Neural crest cell (in vitro differentiated cells): ENCODE results near the gene TCN2. TPM values are rescaled to one million over a fixed set of nuclear protein-coding genes. Genes with fewer than 3 reads are reported as not detected.
"Not testable (repeated sequence)": the region's sequence is repeated elsewhere in the genome, so short reads cannot be mapped to it uniquely, and the experiment has no call there.

Experiments used
- DNase-seq: peaks from one replicate; pipeline ENCODE4 v3.0.0; 2021; ENCODE audit warnings: low read depth, mixed read lengths, low spot score
- H3K27ac Mint-ChIP-seq: one replicate; pipeline ENCODE4 v1.8.0; 2021; ENCODE audit warnings: mild to moderate bottlenecking, mixed read lengths; ENCODE audit not compliant: unreplicated experiment
- H3K27me3 Mint-ChIP-seq: 2 replicates; pipeline ENCODE4 v1.8.0; 2021; ENCODE audit warnings: low read depth, mild to moderate bottlenecking, mixed read lengths
- H3K36me3 Mint-ChIP-seq: 2 replicates; pipeline ENCODE4 v1.8.0; 2021; ENCODE audit warnings: low read depth, mild to moderate bottlenecking, mixed read lengths
- H3K4me1 Mint-ChIP-seq: 2 replicates; pipeline ENCODE4 v1.8.0; 2021; ENCODE audit warnings: mixed read lengths
- H3K4me3 Mint-ChIP-seq: one replicate; pipeline ENCODE4 v1.8.0; 2021; ENCODE audit warnings: mild to moderate bottlenecking, mixed read lengths
- H3K9me3 Mint-ChIP-seq: 2 replicates; pipeline ENCODE4 v1.8.0; 2021; ENCODE audit warnings: mixed read lengths
- CTCF ChIP-seq: fragments of 200-600 bp; sonication (generic); conservative IDR thresholded peaks from 2 replicates; pipeline ENCODE4 v1.5.0; 2021; ENCODE audit warnings: antibody characterized with exemption, mild to moderate bottlenecking
- total RNA-seq: library from RNA; stranded (reverse); gene quantifications from 2 replicates; pipeline ENCODE4 v1.2.1, GENCODE V29; 2021

The TCN2 gene
- total RNA-seq, 1 donor from 2014 or later = 16.2 TPM

- Mint-ChIP-seq H3K4me1 (peaks cover 19% of the 10 kb centered on the region), H3K4me3 (peak overlapping the region; percentile 96), H3K27ac (no peak overlapping the region), H3K27me3 (peaks cover 28% of the 10 kb centered on the region), H3K9me3 (no peaks in the 10 kb centered on the region), H3K36me3 (no peaks in the 10 kb centered on the region)
- no peak for DNase-seq
- no peak for TF ChIP-seq CTCF
Observed at GRCh38 chr22:30668386-30668710, 61.4 kb downstream of the TCN2 start.

- H3K9me3 Mint-ChIP-seq = no peaks in the 10 kb centered on the region
- peaks cover 29% of the 10 kb centered on the region for H3K27me3 Mint-ChIP-seq
- no peak overlapping the region for H3K27ac Mint-ChIP-seq
- H3K4me1 Mint-ChIP-seq = peaks cover 19% of the 10 kb centered on the region
- TF ChIP-seq CTCF = no peak
- H3K4me3 Mint-ChIP-seq = peak overlapping the region; percentile 61
- DNase-seq = no peak
- no peaks in the 10 kb centered on the region for H3K36me3 Mint-ChIP-seq
Observed at GRCh38 chr22:30671071-30671470, 64.1 kb downstream of the TCN2 start.

GRCh38 chr22:30673136-30673535 lies 66.2 kb downstream of the TCN2 start:
- TF ChIP-seq CTCF = no peak
- no peaks in the 10 kb centered on the region for H3K9me3 Mint-ChIP-seq
- no peak overlapping the region for H3K27ac Mint-ChIP-seq
- no peaks in the 10 kb centered on the region for H3K36me3 Mint-ChIP-seq
- peaks cover 24% of the 10 kb centered on the region for H3K27me3 Mint-ChIP-seq
- H3K4me1 Mint-ChIP-seq = peaks cover 10% of the 10 kb centered on the region
- DNase-seq = no peak
- H3K4me3 Mint-ChIP-seq = no peak overlapping the region

- Mint-ChIP-seq H3K27ac (no peak overlapping the region), H3K27me3 (peaks cover 10% of the 10 kb centered on the region), H3K9me3 (no peaks in the 10 kb centered on the region), H3K4me1 (peaks cover 15% of the 10 kb centered on the region), H3K4me3 (no peak overlapping the region), H3K36me3 (no peaks in the 10 kb centered on the region)
- TF ChIP-seq CTCF = no peak
- DNase-seq = no peak
Observed at GRCh38 chr22:30674482-30674881, 67.5 kb downstream of the TCN2 start.

- Mint-ChIP-seq H3K4me3 (no peak overlapping the region), H3K36me3 (no peaks in the 10 kb centered on the region), H3K4me1 (peaks cover 20% of the 10 kb centered on the region), H3K9me3 (no peaks in the 10 kb centered on the region), H3K27ac (no peak overlapping the region), H3K27me3 (peaks cover 10% of the 10 kb centered on the region)
- no peak for TF ChIP-seq CTCF
- no peak for DNase-seq
Observed at GRCh38 chr22:30675436-30675835, 68.5 kb downstream of the TCN2 start.

GRCh38 chr22:30676565-30676964 lies 69.6 kb downstream of the TCN2 start:
- H3K27ac Mint-ChIP-seq, H3K9me3 Mint-ChIP-seq, DNase-seq, H3K27me3 Mint-ChIP-seq, H3K36me3 Mint-ChIP-seq, H3K4me3 Mint-ChIP-seq: not testable (repeated sequence)
- peaks cover 20% of the 10 kb centered on the region for H3K4me1 Mint-ChIP-seq

Other genes starting within 250 kb of the TCN2 start
- 27.4 and 29.2 TPM in 2 replicates for gene RNF215, start 219.8 kb upstream of the TCN2 start, total RNA-seq
- gene SEC14L2, start 210.2 kb upstream of the TCN2 start, total RNA-seq = 10.8 and 11.6 TPM in 2 replicates
- 37.4 and 38.9 TPM in 2 replicates for gene MTFP1, start 181.4 kb upstream of the TCN2 start, total RNA-seq
- gene SEC14L3, start 135.2 kb upstream of the TCN2 start, total RNA-seq = not detected in 2 replicates
- gene SEC14L4, start 101.5 kb upstream of the TCN2 start, total RNA-seq = 0.11 and 0.21 TPM in 2 replicates
- 3.3 and 3.6 TPM in 2 replicates for gene SEC14L6, start 60.4 kb upstream of the TCN2 start, total RNA-seq
- gene GAL3ST1, start 32.5 kb upstream of the TCN2 start, total RNA-seq = 7.3 and 8.8 TPM in 2 replicates
- gene PES1, start 15.3 kb upstream of the TCN2 start, total RNA-seq = 107 and 115 TPM in 2 replicates
- gene SLC35E4, start 28.6 kb downstream of the TCN2 start, total RNA-seq = 4.4 and 4.5 TPM in 2 replicates
- 7.8 and 8.1 TPM in 2 replicates for gene DUSP18, start 60.7 kb downstream of the TCN2 start, total RNA-seq
- 2.8 TPM in 2 replicates for gene OSBP2, start 87.7 kb downstream of the TCN2 start, total RNA-seq